HFFc6 (cell line): Measurements from ENCODE around the gene NOA1. TPM values are rescaled to one million over a fixed set of nuclear protein-coding genes. Genes with fewer than 3 reads are reported as not detected.

ENCODE experiments used
- DNase-seq: peaks from one replicate; pipeline ENCODE4 v3.0.0-alpha.2; 2018
- H3K27ac Mint-ChIP-seq: 2 replicates; pipeline ENCODE4 v1.8.0; 2020; ENCODE audit warnings: mild to moderate bottlenecking, mixed read lengths
- H3K27me3 Mint-ChIP-seq: 2 replicates; pipeline ENCODE4 v1.8.0; 2021; ENCODE audit warnings: mild to moderate bottlenecking, moderate library complexity, mixed read lengths; ENCODE audit not compliant: insufficient read depth
- H3K36me3 Mint-ChIP-seq: 2 replicates; pipeline ENCODE4 v1.8.0; 2021; ENCODE audit warnings: low read depth, mixed read lengths
- H3K4me1 Mint-ChIP-seq: 2 replicates; pipeline ENCODE4 v1.8.0; 2020; ENCODE audit warnings: low read depth, mixed read lengths
- H3K4me3 Mint-ChIP-seq: 2 replicates; pipeline ENCODE4 v1.8.0; 2020; ENCODE audit warnings: mild to moderate bottlenecking, moderate library complexity, mixed read lengths
- H3K9me3 Mint-ChIP-seq: 2 replicates; pipeline ENCODE4 v1.8.0; 2020; ENCODE audit warnings: mild to moderate bottlenecking, mixed read lengths
- total RNA-seq, 6 experiments: library from RNA; stranded (reverse); fragmentation: NEBNext Ultra II Directional; extraction: Animal tissue kit (Norgen Biotek cat#: 25700); gene quantifications; 2 replicates in 1 of 6; 3 replicates in 5 of 6; pipeline ENCODE4 v1.2.3, GENCODE V29; 2021
- TF ChIP-seq, protein P1 (sequence below): fragments of 200-600 bp; sonication (generic); IDR thresholded peaks from 2 replicates; pipeline ENCODE4 v1.5.0; 2021; ENCODE audit warnings: antibody characterized with exemption, mild to moderate bottlenecking

NOA1 gene
- total RNA-seq, 6 experiments from 2014 or later = 10.5 to 14.7 (median 13.8) TPM

DNA sequence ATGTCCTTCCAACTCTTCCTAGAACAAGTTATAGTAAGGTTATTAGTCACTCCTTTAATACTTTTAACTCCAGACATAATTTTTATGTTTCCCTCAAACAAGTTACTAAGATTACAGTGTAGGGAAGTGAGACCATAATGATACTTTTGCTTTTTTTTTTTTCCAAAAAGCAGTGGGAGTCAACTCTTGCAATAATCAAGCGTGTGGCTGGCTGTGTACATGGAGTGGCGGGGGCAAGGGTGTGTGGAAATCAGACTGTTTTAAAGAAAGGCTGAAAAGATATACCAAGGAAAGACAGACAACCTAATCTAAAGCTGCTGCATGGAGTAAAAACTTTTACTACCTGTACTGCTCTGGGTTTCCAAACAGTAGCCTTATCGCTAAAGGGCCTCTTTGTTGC lies 4.1 kb downstream of the NOA1 start:
- peaks cover 38% of the 10 kb centered on the region for H3K36me3 Mint-ChIP-seq
- peaks cover 10% of the 10 kb centered on the region for H3K9me3 Mint-ChIP-seq
- no peak overlapping the region for H3K4me3 Mint-ChIP-seq
- no peak for DNase-seq
- peaks cover 4% of the 10 kb centered on the region; the same call in 1 of the 2 replicates for H3K27me3 Mint-ChIP-seq
- H3K4me1 Mint-ChIP-seq = peaks cover 14% of the 10 kb centered on the region
- no peak overlapping the region for H3K27ac Mint-ChIP-seq
- TF ChIP-seq, protein P1, sequence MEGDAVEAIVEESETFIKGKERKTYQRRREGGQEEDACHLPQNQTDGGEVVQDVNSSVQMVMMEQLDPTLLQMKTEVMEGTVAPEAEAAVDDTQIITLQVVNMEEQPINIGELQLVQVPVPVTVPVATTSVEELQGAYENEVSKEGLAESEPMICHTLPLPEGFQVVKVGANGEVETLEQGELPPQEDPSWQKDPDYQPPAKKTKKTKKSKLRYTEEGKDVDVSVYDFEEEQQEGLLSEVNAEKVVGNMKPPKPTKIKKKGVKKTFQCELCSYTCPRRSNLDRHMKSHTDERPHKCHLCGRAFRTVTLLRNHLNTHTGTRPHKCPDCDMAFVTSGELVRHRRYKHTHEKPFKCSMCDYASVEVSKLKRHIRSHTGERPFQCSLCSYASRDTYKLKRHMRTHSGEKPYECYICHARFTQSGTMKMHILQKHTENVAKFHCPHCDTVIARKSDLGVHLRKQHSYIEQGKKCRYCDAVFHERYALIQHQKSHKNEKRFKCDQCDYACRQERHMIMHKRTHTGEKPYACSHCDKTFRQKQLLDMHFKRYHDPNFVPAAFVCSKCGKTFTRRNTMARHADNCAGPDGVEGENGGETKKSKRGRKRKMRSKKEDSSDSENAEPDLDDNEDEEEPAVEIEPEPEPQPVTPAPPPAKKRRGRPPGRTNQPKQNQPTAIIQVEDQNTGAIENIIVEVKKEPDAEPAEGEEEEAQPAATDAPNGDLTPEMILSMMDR = no peak

DNA sequence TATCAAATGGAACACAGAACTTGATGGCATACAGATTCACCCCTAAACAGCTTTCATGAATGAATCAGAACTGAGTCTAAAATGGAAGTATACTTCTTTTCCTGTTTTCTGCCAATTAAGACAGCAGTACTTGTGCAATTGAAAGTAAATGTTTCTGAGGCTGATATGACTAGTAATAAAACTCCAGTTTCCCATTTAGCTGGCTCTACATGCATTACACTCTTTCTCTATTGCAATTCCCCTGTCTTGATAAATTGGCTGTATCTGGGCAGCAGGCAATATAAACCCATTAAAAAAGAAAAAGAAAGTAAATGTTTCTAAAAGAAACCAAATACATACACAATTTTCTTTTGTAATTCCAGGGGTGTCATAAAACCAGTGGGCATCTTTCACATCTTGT lies 4.6 kb downstream of the NOA1 start:
- no peak overlapping the region for H3K27ac Mint-ChIP-seq

DNA sequence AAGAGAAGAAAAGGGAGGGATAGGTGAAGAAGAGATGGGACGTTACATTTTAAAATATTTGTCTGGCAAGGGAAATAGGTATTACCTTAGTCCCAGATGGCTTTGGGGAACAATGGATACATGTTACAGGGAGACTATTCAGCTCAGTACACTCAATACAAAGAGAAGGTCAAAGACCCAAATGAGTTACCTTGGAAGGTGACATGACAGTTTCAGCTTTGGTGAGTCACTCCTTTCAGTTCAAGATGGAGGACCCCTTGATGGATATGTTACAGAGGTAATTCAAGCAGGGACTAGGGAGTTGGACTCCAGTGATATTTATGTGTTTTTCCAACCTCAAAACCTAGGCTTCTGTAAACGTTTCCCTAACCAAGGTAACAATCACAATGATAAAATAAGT lies 5.0 kb downstream of the NOA1 start:
- TF ChIP-seq, protein P1 = no peak
- no peaks in the 10 kb centered on the region for H3K27me3 Mint-ChIP-seq
- H3K9me3 Mint-ChIP-seq = peaks cover 10% of the 10 kb centered on the region
- H3K27ac Mint-ChIP-seq = no peak overlapping the region
- H3K36me3 Mint-ChIP-seq = peaks cover 38% of the 10 kb centered on the region
- H3K4me3 Mint-ChIP-seq = no peak overlapping the region
- DNase-seq = no peak
- H3K4me1 Mint-ChIP-seq = peaks cover 14% of the 10 kb centered on the region

More for the DNA sequence above, 4.6 kb downstream of the NOA1 start:
- H3K4me1 Mint-ChIP-seq = peaks cover 14% of the 10 kb centered on the region
- TF ChIP-seq, protein P1 = no peak
- H3K27me3 Mint-ChIP-seq = peaks cover 4% of the 10 kb centered on the region; the same call in 1 of the 2 replicates
- H3K9me3 Mint-ChIP-seq = peaks cover 10% of the 10 kb centered on the region
- no peak overlapping the region for H3K4me3 Mint-ChIP-seq
- peaks cover 38% of the 10 kb centered on the region for H3K36me3 Mint-ChIP-seq
- no peak for DNase-seq

DNA sequence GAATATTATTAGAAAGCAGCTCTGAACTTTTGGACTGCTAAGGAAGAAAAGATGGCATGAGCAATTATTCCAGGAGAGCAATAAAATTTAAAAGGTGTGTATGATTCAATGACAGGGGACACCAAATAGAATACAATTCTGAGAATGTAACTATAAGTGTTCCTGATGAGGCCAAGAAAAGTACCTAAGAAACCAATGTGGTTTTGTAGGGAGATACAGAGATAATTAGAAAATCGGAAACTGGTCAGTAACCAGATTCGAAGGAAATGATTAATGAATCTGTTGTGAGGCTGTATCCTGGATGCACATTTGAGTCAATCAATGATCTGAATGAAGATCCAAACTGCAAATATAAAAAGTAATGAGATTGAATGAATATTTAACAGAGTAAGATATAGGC lies 6.0 kb downstream of the NOA1 start:
- H3K4me3 Mint-ChIP-seq = no peak overlapping the region
- H3K4me1 Mint-ChIP-seq = peaks cover 14% of the 10 kb centered on the region
- TF ChIP-seq, protein P1 = no peak
- peaks cover 40% of the 10 kb centered on the region for H3K36me3 Mint-ChIP-seq
- peaks cover 10% of the 10 kb centered on the region for H3K9me3 Mint-ChIP-seq
- H3K27ac Mint-ChIP-seq = no peak overlapping the region
- H3K27me3 Mint-ChIP-seq = no peaks in the 10 kb centered on the region
- no peak for DNase-seq

DNA sequence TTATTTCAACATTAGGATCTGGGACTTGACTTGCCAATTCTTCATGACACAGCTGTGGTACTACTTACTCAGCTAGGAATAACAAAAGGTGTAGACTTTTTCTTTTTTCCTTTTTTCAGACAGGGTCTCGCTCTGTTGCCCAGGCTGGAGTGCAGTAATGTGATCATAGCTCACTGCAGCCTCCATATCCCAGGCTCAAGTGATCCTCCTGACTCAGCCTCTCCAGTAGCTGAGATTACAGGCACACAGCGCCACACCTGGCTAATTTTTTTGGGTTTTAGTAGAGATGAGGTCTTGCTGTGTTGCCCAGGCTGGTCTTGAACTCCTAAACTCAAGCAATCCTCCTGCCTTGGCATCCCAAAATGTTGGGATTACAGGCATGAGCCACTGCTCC lies 16.3 kb downstream of the NOA1 start:
- peaks cover 20% of the 10 kb centered on the region for H3K4me1 Mint-ChIP-seq
- no peak overlapping the region for H3K27ac Mint-ChIP-seq
- DNase-seq = no peak
- TF ChIP-seq, protein P1 = no peak
- no peak overlapping the region for H3K4me3 Mint-ChIP-seq
- H3K9me3 Mint-ChIP-seq = no peaks in the 10 kb centered on the region
- H3K27me3 Mint-ChIP-seq = no peaks in the 10 kb centered on the region
- H3K36me3 Mint-ChIP-seq = peaks cover 25% of the 10 kb centered on the region

DNA sequence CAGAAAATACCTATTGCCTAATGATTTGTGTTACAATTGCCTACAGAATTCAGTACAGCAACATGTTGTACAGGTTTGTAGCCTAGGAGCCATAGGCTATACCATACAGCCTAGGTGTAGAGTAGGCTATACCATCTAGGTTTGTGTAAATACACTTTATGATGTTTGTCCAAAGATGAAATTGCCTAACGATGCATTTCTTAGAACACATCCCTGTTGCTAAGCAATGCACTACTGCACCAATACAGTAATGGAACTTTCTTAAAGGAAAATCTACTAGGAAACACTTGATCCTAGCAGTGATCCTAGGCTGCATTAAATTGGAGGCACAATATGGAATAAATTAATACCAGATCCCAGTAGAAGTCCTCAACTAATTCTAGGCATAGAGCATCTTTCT lies 18.3 kb downstream of the NOA1 start:
- H3K36me3 Mint-ChIP-seq = peaks cover 14% of the 10 kb centered on the region
- H3K4me1 Mint-ChIP-seq = peaks cover 20% of the 10 kb centered on the region
- peak overlapping the region; percentile 84 for H3K27ac Mint-ChIP-seq
- H3K9me3 Mint-ChIP-seq = no peaks in the 10 kb centered on the region
- DNase-seq = no peak
- H3K27me3 Mint-ChIP-seq = no peaks in the 10 kb centered on the region
- TF ChIP-seq, protein P1 = no peak
- H3K4me3 Mint-ChIP-seq = no peak overlapping the region
